OCI-LY1 (cell line): ENCODE results near the gene ADD1.

Experiments used
- EZH2 ChIP-seq: fragments of 200-600 bp; sonication (generic), shearing (Covaris generic); IDR thresholded peaks from 2 replicates; pipeline ENCODE4 v1.8.0; 2017; ENCODE audit warnings: borderline replicate concordance, mixed run types, mild to moderate bottlenecking, antibody characterized with exemption, low read length, moderate library complexity, mixed read lengths
- TF ChIP-seq, protein P1 (sequence below): fragments of 200-600 bp; sonication (generic), shearing (Covaris generic); IDR thresholded peaks from 2 replicates; pipeline ENCODE4 v1.5.1; 2017; ENCODE audit warnings: mild to moderate bottlenecking, antibody characterized with exemption, low read length, moderate library complexity, mixed read lengths

DNA sequence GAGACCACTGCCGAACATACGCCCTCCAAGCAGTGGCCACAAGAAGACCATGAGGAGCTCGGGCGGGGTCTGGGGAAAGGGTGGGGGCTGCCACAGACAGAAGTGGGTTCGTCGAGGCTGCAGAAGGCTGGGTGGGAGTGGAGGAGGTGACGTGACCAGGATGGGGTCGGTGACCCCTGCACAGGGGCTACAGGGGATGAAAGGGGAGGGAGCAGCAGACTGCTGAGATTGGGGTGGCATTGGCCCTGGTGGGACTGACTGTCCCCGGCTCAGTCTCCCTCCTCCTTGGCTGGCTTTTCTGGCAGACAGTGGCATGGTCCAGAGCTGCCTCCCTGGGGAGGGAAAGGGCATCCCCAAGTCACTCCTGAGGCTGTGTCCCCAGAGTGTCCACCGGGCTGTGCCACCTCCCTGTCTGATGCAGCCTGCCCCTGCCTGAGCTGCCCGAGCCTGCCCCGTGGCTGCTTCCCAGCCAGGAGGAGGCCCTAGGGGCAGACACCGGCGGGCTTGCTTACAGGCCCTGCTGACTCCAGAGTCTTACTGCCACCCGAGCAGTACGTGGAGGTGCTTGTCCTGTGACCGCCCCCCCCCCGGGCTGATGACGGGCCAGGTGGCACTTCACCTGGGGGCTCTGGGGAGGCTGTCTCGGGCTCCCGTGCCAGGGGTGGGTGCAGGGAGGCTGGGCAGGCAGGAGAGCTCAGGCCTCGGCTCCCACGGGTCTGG lies 43.5 kb upstream of the ADD1 start:
- TF ChIP-seq, protein P1, sequence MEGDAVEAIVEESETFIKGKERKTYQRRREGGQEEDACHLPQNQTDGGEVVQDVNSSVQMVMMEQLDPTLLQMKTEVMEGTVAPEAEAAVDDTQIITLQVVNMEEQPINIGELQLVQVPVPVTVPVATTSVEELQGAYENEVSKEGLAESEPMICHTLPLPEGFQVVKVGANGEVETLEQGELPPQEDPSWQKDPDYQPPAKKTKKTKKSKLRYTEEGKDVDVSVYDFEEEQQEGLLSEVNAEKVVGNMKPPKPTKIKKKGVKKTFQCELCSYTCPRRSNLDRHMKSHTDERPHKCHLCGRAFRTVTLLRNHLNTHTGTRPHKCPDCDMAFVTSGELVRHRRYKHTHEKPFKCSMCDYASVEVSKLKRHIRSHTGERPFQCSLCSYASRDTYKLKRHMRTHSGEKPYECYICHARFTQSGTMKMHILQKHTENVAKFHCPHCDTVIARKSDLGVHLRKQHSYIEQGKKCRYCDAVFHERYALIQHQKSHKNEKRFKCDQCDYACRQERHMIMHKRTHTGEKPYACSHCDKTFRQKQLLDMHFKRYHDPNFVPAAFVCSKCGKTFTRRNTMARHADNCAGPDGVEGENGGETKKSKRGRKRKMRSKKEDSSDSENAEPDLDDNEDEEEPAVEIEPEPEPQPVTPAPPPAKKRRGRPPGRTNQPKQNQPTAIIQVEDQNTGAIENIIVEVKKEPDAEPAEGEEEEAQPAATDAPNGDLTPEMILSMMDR, result no peak
- TF ChIP-seq EZH2, result no peak
